Inflammatory macrophage treated with lipopolysaccharide for 1 hour (primary cell): ENCODE data around the gene FAM219B.
"Not testable (repeated sequence)": the region's sequence is repeated elsewhere in the genome, so short reads cannot be mapped to it uniquely, and the experiment has no call there.

ENCODE experiments used
- DNase-seq, 2 donors: peaks; one replicate each; pipeline ENCODE4 v3.0.0-alpha.2; 2020 to 2022

The FAM219B gene

GRCh38 chr15:74902295-74903075, 4.2 kb downstream of the FAM219B start:
- DNase-seq: no peak

- DNase-seq: peak; percentile 59 to 94
Observed at GRCh38 chr15:74901612-74902063, 5.0 kb downstream of the FAM219B start.

GRCh38 chr15:74897300-74897701, 9.3 kb downstream of the FAM219B start:
- DNase-seq: no peak

- DNase-seq: no peak
Observed at GRCh38 chr15:74896316-74896715, 10.3 kb downstream of the FAM219B start.

GRCh38 chr15:74895830-74896229, 10.8 kb downstream of the FAM219B start:
- no peak for DNase-seq

DNA sequence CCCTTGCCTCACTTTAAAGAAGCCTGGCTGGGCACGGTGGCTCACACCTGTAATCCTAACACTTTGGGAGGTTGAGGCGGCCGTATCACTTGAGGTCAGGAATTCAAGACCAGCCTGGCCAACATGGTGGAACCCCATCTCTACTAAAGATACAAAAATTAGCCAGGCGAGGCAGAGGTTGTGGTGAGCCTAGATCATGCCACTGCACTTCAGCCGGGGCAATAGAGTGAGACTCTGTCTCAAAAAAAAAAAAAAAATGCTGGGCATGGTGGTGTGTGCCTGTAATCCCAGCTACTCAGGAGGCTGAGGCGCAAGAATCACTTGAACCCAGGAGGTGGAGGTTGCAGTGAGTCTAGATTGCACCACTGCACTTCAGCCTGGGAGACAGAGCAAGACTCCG, 12.3 kb downstream of the FAM219B start:
- DNase-seq: not testable (repeated sequence)

- DNase-seq: no peak
Observed at GRCh38 chr15:74893627-74894026, 13.0 kb downstream of the FAM219B start.

GRCh38 chr15:74892931-74893330, 13.7 kb downstream of the FAM219B start:
- no peak for DNase-seq

GRCh38 chr15:74892313-74892712, 14.3 kb downstream of the FAM219B start:
- no peak for DNase-seq

DNA sequence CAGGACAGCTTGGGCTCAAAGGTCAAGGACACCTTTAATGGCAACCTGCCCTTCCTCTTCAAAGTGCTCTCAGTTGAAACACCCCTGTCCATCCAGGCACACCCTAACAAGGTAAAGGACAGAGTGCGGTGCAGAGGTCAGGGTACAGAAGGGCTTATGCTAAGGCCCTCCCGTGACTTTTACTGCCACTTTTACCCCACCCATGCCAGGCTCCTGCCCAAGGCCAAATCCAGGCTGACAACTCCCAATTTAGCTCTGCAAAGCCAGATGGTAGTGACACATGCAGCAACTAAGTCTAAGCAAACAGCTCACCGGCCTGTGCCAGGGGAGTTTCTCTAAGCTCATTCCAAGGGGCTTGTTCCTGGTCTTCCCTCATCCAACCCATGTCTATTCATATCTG, 15.2 kb downstream of the FAM219B start:
- no peak for DNase-seq

DNA sequence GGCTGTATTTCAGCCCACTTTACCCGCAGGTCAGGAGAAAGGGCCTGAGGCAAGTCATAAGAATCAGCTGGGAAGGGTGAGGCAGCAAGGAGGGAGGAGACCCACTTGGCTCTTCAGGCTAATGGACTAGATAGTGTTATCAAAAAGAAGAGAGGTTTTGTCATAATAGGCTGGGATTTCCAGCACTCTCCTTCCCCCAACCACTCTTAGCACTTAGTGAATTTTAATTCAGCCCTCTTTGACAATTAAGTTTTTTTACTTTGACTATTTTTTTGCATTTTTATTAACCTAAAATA, 16.0 kb downstream of the FAM219B start:
- no peak for DNase-seq

GRCh38 chr15:74889883-74890664, 16.6 kb downstream of the FAM219B start, which contains the start of gene MPI:
TSS of gene MPI (plus strand) at chr15:74890042. CDS start at chr15:74890074, 32 bp downstream.
- peak; percentile 69 to 89 for DNase-seq

- DNase-seq: peak in 1 of 2 donors; percentile 23
Observed at GRCh38 chr15:74889390-74889882, 17.2 kb downstream of the FAM219B start.

GRCh38 chr15:74888716-74889115, 17.9 kb downstream of the FAM219B start:
- DNase-seq: no peak

- not testable (repeated sequence) for DNase-seq
Observed at GRCh38 chr15:74887537-74888193, 19.0 kb downstream of the FAM219B start.

DNA sequence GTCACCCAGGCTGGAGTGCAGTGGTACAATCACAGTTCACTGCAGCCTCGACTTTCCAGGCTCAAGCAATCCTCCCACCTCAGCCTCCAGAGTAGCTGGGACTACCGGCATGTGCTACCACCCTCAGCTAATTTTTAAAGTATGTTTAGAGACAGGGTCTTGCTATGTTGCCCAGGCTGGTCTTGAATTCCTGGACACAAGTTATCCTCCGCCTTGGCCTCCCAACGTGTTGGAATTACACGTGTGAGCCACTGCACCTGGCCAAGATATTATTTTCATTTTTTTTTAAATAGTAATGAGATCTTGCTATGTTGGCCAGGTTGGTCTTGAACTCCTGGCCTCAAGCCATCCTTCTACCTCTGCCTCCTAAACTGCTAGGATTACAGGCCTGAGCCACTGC, 21.2 kb downstream of the FAM219B start:
- DNase-seq: no peak

- no peak for DNase-seq
Observed at GRCh38 chr15:74884428-74885223, 22.0 kb downstream of the FAM219B start.

DNA sequence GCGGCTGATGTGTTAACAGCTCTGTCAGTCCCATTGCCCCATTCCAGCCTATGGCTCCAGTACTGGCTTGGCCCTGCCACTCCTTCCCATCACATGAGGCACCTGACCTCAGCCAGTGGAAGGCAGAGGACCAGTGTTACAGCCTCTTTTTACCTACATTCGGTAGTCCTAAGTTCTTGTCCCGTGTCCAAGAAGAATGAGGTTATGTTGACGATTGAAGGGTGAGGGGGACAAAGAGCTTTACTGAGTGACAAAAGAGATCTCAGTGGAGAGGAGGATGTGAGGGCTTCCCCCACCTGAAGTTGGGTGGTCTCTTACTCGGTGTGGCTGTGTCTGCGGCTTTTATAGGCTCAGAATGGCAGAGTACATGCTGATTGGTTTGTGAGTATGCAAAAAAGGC, 24.1 kb downstream of the FAM219B start:
- no peak for DNase-seq

GRCh38 chr15:74878273-74878672, 28.4 kb downstream of the FAM219B start:
- DNase-seq: no peak

DNA sequence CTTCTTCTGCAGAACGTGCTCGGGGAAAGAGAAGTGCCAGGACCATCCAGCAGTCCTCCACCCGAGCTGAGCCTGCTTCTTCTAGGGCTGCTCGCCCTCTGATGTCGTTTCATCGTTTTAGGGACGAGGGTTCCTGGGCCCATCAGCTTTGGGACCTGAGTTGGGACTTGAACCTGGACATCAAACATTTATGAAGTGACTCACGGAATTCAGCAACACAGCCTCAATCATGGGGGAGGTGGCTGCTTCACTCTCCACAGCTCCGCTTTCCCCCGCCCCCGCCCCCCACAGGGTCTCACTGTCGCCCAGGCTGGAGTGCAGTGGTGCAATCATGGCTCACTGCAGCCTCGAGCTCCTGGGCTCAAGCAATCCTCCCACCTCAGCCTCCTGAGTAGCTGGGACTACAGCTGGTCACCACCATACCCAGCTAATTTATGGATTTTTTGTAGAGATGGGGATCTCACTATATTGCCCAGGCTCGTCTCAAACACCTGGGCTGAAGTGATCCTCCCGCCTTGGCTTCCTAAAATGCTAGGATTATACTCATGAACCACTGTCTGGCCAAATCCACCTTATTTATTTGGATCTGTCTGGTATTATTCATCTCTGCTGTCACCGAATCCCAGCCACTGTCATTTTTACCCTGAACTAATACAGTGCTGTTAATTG, 32.8 kb downstream of the FAM219B start:
- peak in 1 of 2 donors; percentile 17 for DNase-seq

DNA sequence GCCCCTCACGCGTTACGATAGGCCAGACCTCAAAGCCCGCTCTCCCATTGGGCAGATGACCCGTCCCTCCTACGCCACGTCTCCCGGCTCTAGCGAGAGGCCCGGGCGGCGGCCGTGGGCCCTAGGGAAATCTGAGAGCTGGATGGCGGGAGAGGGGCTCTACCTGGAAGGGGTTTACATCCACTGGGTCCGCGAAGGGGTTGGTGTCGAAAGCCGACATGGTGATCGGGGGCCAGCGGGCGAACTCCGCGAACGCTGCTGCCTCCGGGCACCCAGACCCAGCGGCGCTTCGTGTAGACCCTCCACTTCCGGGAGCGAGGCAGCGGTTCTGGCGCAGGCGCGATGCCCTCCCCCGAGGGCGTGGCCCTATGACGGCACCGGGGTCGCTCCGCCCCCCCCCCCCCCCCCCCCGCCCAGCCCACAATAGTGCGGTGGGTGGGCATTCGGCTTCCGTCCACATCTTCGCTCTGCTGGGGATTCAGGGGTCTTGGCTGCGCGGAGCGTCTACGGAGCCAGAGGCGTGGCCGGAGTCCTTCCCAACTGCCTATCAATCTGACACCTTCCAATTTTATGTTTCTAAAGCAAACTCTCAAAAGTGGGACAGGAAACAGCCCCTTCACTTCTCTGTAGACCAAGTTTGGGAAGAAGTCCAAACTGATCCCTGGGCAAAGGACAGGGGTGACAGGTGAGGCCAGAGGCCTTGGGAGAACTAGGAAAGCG, 33.5 kb downstream of the FAM219B start, which contains the start of gene SCAMP2:
TSS of gene SCAMP2 (minus strand) at position 330 of the 720 bp plus-strand sequence. CDS start at position 220, 110 bp downstream.
- DNase-seq: peak; percentile 93
